Activated T-cell treated with anti-CD3 and anti-CD28 coated beads, Interleukin-2, amount 50 U/mL, for 4 hours (primary cell): Measurements from ENCODE around the gene PPM1E. TPM values are rescaled to one million over a fixed set of nuclear protein-coding genes. Genes with fewer than 3 reads are reported as not detected.
"Not testable (repeated sequence)": the region's sequence is repeated elsewhere in the genome, so short reads cannot be mapped to it uniquely, and the experiment has no call there.

ENCODE experiments used
- ATAC-seq, 2 donors: fragments of 200-7000 bp; cut with Tn5 transposase; one replicate each; pipeline ENCODE4 v1.10.0; 2021
- DNase-seq: peaks from one replicate; pipeline ENCODE4 v3.0.0-alpha.2; 2020
- H3K27me3 Mint-ChIP-seq: one replicate; pipeline ENCODE4 v1.8.0; 2021; ENCODE audit warnings: low read depth, mixed read lengths
- H3K36me3 Mint-ChIP-seq: one replicate; pipeline ENCODE4 v1.8.0; 2022; ENCODE audit warnings: mixed read lengths; ENCODE audit not compliant: insufficient read depth
- H3K4me1 Mint-ChIP-seq: one replicate; pipeline ENCODE4 v1.8.0; 2021; ENCODE audit warnings: low read depth, mixed read lengths
- H3K4me3 Mint-ChIP-seq: one replicate; pipeline ENCODE4 v1.8.0; 2021; ENCODE audit warnings: mild to moderate bottlenecking, moderate library complexity, mixed read lengths
- H3K9me3 Mint-ChIP-seq: one replicate; pipeline ENCODE4 v1.8.0; 2021; ENCODE audit warnings: mixed read lengths
- total RNA-seq, 3 donors: library from RNA; stranded (reverse); gene quantifications; one replicate each; pipeline ENCODE4 v1.2.1, GENCODE V29; 2021

The PPM1E gene
- total RNA-seq, 3 donors from 2014 or later = 0.03 TPM

DNA sequence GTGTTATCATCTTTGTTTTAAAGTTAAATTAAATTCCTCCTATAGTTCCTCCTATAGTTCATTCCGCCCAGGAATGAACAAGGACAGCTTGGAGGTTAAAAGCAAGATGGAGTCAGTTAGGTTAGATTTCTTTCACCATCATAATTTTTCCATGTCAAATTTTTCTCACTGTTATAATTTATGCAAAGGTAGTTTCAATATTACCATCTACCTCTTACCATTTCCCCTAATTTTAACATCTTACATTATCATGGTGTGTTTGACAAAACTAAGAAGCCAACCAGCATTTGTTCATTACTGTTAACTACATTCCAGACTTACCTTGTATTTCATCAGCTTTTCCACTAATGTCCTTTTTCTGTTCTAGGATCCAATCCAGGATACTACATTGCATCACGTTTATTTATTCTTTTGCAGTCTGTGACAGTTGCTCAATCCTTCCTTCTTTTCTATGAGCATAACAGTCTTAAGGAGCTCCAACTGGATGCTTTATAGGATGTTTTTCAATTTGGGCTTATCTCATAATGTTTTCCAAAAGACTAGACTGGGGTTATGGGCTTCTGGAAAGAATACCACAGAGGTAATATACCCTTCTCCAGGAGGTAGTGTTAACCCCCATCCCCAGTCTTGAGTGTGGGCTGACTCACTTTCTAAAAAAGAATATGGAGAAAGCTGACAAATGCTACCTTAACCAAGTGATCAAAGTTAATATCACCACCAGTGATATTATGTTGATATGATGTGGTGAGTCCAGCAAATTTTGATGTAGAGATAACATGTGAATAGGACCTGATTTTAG, 158.5 kb downstream of the PPM1E start:
- Mint-ChIP-seq H3K4me1 (no peaks in the 10 kb centered on the region), H3K36me3 (peaks cover 2% of the 10 kb centered on the region), H3K27me3 (peaks cover 12% of the 10 kb centered on the region), H3K4me3 (no peak overlapping the region), H3K9me3 (peaks cover 16% of the 10 kb centered on the region)
- DNase-seq (no peak), ATAC-seq (no peak)

DNA sequence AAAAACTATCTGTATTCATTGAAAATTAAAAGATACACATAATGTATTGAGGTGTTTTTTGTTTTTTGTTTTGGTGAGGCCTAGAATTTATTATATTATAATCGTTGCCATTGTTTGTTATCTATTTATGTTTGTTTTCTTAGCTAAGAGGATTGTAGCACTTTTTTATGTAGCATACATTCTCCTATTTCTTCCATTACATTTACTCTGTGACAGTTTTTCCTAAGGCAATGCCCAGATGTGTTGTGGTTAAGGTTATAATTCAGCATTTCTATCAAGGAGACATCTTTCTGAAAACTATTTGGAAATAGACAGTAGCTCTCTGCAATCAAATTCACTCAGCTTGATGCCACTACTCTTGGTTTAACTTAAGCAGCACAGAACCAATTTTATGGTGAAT, 161.6 kb downstream of the PPM1E start:
- DNase-seq = no peak
- Mint-ChIP-seq H3K4me1 (peaks cover 4% of the 10 kb centered on the region), H3K27me3 (peaks cover 10% of the 10 kb centered on the region), H3K36me3 (no peaks in the 10 kb centered on the region), H3K4me3 (no peak overlapping the region), H3K9me3 (peaks cover 5% of the 10 kb centered on the region)
- ATAC-seq = no peak

DNA sequence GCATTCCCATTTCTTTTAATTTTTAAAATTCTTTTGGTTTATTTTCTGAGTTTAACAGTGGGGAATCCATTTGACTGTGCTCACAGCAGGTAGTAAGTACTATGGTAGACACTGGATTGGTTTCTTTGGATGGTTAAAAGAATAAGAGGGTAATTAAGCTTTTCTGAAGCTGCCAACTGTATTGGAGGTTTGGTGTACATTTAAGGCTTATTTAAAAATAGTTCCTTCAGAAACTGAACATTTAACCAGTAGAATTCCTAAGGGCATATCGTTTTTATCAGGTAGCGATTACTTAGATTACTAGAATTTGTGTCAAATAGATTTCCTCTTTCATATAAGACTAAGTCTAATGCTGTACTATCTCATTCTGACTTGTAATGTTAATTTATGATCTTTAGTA, 162.4 kb downstream of the PPM1E start:
- ATAC-seq (no peak), DNase-seq (no peak)
- peaks cover under 1% of the 10 kb centered on the region for H3K9me3 Mint-ChIP-seq
- H3K27me3 Mint-ChIP-seq = peaks cover 10% of the 10 kb centered on the region
- H3K4me3 Mint-ChIP-seq = no peak overlapping the region
- H3K4me1 Mint-ChIP-seq = peaks cover 4% of the 10 kb centered on the region
- no peaks in the 10 kb centered on the region for H3K36me3 Mint-ChIP-seq

DNA sequence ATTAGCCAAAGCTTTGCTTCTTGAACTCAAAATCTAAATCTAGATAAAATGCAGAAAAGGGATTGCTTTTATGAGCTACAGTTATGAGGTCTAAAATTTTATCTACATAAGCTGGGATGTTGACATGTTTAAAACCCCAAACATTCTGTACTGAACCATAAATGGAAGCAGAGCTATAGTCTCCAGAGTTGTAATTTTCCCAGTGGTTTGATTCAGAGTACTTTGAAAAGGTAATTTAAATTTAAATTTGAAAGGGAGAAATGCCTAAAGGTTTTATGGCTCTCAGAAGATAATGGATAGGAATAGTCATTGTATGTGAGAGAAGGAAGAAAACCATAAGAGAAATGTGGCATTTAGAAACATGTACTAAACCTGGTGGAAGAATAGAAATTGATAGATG, 163.2 kb downstream of the PPM1E start:
- no peaks in the 10 kb centered on the region for H3K36me3 Mint-ChIP-seq
- H3K9me3 Mint-ChIP-seq = no peaks in the 10 kb centered on the region
- DNase-seq = no peak
- H3K4me3 Mint-ChIP-seq = no peak overlapping the region
- H3K4me1 Mint-ChIP-seq = peaks cover 4% of the 10 kb centered on the region
- ATAC-seq = no peak
- H3K27me3 Mint-ChIP-seq = peaks cover 10% of the 10 kb centered on the region

DNA sequence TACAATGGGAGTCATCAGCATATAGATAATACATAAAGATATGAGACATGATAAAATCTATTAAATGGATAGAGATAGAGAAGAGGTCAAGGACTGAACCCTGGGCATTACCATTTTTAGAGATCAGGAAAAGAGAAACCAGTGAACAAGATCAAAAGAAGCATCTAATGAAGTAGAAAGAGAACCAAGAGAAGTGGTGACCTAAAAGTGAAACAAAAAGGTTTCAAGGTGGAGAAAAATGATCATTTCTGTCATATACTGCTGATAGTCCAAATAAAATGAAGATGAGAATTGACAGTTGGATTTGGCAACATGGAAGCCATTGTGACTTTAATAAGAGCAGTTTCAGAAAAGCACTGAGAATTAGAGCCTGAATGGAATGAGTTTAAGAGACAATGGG, 165.1 kb downstream of the PPM1E start:
- no peak overlapping the region for H3K4me3 Mint-ChIP-seq
- peaks cover 7% of the 10 kb centered on the region for H3K27me3 Mint-ChIP-seq
- H3K4me1 Mint-ChIP-seq = peaks cover 4% of the 10 kb centered on the region
- ATAC-seq = no peak
- no peaks in the 10 kb centered on the region for H3K36me3 Mint-ChIP-seq
- no peaks in the 10 kb centered on the region for H3K9me3 Mint-ChIP-seq
- DNase-seq = no peak

DNA sequence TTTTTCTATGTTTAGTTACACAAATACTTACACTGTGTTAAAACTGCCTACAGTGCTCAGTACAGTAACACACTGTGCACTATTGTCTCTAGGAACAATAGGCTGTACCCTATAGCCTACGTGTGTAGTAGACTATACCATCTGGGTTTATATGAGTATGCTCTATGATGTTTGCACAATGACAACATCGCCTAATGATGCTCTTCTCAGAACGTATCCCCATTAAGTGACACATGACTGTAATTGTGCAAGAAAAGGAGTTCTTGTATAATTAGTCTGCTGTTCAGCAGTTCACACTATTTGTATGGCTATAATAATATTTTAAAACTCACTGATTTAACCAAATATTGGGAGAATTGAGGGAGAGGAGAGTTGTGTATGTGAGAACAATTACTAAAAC, 177.3 kb downstream of the PPM1E start:
- Mint-ChIP-seq H3K4me3 (no peak overlapping the region), H3K4me1 (no peaks in the 10 kb centered on the region), H3K27me3 (peaks cover 11% of the 10 kb centered on the region), H3K36me3 (no peaks in the 10 kb centered on the region), H3K9me3 (no peaks in the 10 kb centered on the region)
- ATAC-seq (no peak), DNase-seq (no peak)

DNA sequence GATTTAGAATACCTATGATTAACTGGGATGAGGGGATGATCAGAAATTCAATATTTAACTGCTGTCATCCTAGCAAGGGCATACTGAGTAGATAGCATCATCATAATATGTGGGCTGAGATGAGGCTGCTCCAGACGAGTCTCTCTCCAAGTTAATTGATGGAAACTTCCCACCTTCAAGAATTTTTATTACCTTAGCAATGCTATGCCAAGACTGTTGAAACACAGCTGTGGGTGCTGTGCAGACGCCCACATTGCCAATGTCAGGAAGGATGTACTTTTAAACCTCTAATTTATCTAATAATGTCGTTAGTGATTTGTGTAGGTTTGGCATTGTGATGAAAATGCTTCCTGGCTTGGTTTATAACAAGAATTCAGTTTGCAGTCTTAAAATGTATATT, 180.6 kb downstream of the PPM1E start:
- Mint-ChIP-seq H3K4me1 (no peaks in the 10 kb centered on the region), H3K9me3 (no peaks in the 10 kb centered on the region), H3K36me3 (no peaks in the 10 kb centered on the region), H3K4me3 (no peak overlapping the region), H3K27me3 (peaks cover 5% of the 10 kb centered on the region)
- ATAC-seq = no peak
- no peak for DNase-seq

DNA sequence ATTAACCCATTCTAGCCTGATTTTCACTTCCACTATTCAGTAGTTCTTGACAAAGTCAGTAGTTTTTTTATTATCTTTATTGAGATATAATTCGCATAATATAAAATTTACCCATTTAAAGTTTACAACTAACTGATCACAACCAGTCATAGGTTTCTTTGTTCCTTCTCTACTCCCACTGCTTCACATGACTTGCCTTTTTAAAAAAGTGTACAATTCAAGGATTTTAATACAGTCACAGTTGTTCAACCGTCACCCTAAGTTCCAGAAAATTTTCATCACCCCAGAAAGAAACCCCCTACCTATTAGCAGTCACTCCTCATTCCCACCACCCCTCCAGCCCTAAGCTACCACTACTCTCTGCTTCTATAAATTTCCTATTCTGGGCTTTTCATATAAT, 188.5 kb downstream of the PPM1E start:
- no peak for ATAC-seq
- DNase-seq = no peak
- no peaks in the 10 kb centered on the region for H3K4me1 Mint-ChIP-seq
- peaks cover 8% of the 10 kb centered on the region for H3K27me3 Mint-ChIP-seq
- no peak overlapping the region for H3K4me3 Mint-ChIP-seq
- peaks cover 5% of the 10 kb centered on the region for H3K36me3 Mint-ChIP-seq
- peaks cover 2% of the 10 kb centered on the region for H3K9me3 Mint-ChIP-seq

DNA sequence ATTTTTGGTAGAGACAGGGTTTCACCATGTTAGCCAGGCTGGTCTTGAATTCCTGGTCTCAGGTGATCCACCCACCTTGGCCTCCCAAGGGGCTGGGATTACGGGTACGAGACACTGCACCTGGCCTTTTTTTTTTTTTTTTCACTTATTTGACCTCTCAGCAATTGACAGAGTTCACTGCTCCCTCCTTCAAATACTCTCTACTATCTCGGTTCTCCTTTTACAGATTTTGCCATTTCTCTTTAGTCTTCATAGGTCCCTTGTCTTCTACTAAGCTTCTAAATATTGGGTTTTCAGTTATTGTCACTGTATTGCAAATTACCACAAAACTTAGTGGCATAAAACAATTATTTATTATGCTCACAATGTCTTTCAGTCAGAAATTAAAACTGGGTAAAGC, 191.8 kb downstream of the PPM1E start:
- Mint-ChIP-seq H3K4me1 (no peaks in the 10 kb centered on the region), H3K27me3 (peaks cover 11% of the 10 kb centered on the region), H3K36me3 (peaks cover 7% of the 10 kb centered on the region), H3K4me3 (no peak overlapping the region), H3K9me3 (peaks cover 18% of the 10 kb centered on the region)
- ATAC-seq (no peak), DNase-seq (no peak)

DNA sequence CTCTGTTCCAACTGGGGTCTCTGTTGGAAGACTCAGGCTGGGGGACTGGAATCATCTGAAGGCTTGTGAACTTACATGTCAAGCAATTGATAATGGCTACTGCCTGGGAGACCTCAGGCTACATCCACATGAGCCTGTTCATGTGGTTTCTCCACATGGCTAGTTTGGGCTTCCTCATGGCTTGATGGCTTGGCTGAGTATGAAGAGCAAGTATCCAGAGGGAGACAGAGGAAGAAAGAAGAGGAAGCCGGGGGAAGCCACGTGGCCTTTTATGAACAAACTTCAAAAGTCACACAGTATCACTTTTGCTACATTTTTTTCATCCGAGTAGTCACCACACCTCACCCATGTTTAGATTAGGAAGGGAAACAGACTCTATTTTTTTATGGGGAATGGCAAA, 192.2 kb downstream of the PPM1E start:
- Mint-ChIP-seq H3K27me3 (peaks cover 11% of the 10 kb centered on the region), H3K9me3 (peaks cover 18% of the 10 kb centered on the region), H3K4me3 (no peak overlapping the region), H3K4me1 (no peaks in the 10 kb centered on the region), H3K36me3 (peaks cover 7% of the 10 kb centered on the region)
- no peak for DNase-seq
- no peak for ATAC-seq

DNA sequence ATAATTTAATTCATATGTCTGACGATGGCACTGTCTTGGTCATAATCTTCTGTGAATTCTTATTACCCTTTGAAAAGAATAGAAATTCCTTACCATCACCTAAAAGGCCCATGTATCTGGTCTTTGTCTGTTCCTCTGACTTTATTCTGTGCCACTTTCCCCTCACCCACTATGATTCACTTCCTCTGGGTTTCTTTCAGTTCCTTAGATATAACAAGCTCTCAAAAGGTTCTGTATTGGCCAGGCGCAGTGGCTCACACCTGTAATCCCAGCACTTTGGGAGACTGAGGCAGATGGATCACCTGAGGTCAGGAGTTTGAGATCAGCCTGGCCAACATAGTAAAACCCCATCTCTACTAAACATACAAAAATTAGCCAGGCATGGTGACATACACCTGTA, 198.7 kb downstream of the PPM1E start:
- not testable (repeated sequence) for H3K4me3 Mint-ChIP-seq, H3K4me1 Mint-ChIP-seq, ATAC-seq, DNase-seq, H3K36me3 Mint-ChIP-seq, H3K27me3 Mint-ChIP-seq
- H3K9me3 Mint-ChIP-seq = peaks cover 14% of the 10 kb centered on the region

DNA sequence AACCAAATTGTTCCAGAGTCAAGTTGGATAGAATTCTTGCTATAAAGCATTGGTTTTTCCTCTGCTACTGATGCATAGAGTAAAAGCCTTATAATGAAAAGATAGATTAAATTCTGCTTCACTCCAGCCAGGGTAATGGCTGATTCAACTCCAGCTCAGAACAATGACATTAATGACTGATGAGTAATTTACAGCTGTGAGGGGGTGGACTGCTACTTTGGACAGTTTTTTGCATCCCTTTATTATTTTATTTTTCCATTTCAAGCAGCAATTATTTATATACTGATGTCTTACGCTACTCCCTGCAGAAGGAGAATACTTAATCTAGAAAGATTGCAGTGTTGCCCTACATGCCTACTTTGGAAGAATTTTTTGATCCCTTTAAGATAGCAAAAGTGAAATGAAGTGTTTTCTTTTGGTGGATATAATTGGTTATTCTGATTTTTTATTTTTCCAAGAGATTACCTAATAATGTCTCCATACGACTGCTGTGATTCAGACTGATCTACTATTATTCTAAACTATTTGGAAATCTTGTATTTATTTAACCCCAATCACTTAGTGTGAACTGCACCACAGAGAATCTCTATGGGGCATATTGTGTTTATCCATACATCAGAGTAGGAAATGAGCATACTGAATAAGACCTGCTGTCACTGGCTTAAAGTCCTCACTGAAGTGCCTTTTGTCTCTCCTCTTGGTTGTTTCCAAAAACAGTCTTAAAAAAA, 201.5 kb downstream of the PPM1E start:
- no peaks in the 10 kb centered on the region for H3K4me1 Mint-ChIP-seq
- no peak overlapping the region for H3K4me3 Mint-ChIP-seq
- H3K27me3 Mint-ChIP-seq = peaks cover 7% of the 10 kb centered on the region
- H3K36me3 Mint-ChIP-seq = no peaks in the 10 kb centered on the region
- no peaks in the 10 kb centered on the region for H3K9me3 Mint-ChIP-seq
- no peak for ATAC-seq
- DNase-seq = no peak

DNA sequence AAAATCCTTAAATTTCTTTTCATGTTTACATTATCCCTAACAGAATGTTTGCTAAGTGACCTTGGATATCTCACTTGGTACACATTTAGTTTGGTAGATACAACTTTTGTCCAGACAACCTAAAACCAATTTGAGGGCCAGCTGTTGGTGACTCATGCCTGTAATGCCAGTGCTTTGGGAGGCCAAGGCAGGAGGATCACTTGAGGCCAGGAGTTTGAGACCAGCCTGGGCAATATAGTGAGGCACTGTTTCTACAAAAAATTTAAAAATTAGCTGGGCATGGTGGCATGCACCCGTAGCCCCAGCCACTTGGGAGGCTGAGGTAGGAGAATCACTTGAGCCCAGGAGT, 202.0 kb downstream of the PPM1E start:
- not testable (repeated sequence) for H3K4me3 Mint-ChIP-seq, H3K27me3 Mint-ChIP-seq, H3K4me1 Mint-ChIP-seq, H3K9me3 Mint-ChIP-seq, DNase-seq, ATAC-seq, H3K36me3 Mint-ChIP-seq

DNA sequence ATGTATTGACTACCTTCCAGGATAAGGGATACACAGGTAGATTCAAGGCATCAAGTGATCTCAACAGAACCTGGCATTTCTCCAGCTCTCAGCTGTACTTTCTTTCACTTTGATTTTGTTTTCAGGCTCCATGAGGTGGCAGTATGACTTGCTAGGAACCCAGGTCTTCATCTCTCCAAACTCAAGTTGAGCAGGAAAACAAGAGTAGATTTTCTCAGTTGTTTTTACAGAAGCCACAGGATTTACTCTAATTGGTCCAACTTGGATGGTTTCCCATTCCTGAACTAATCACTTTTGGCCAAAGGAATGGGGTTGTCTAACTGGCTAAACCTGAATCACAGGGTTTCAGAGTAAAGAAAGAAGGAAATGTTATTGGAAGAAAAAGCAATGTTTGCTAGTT, 204.4 kb downstream of the PPM1E start:
- Mint-ChIP-seq H3K27me3 (peaks cover 7% of the 10 kb centered on the region), H3K9me3 (no peaks in the 10 kb centered on the region), H3K36me3 (no peaks in the 10 kb centered on the region), H3K4me1 (no peaks in the 10 kb centered on the region), H3K4me3 (no peak overlapping the region)
- DNase-seq = no peak
- ATAC-seq = no peak

DNA sequence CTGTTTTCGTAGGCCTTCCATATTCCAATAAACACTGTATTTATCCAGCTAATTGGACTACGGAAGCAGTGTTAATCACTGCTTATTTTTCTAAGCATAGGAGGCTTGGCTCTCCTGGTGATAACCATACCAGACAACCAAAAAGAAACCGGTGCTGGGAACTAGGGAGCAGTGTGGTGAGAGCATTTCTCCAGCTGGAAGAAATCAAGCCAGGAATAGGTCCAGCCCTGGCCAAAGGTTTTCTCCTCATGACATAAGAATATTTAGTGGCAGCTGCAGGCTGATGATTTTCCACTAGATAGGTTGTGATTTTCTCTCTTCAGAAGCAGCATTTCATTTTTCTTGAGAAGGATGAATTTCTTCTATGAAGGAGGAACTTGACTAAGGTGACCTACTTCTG, 209.6 kb downstream of the PPM1E start:
- no peak for DNase-seq
- no peaks in the 10 kb centered on the region for H3K27me3 Mint-ChIP-seq
- no peak for ATAC-seq
- H3K9me3 Mint-ChIP-seq = no peaks in the 10 kb centered on the region
- H3K4me3 Mint-ChIP-seq = no peak overlapping the region
- no peaks in the 10 kb centered on the region for H3K36me3 Mint-ChIP-seq
- peaks cover 3% of the 10 kb centered on the region for H3K4me1 Mint-ChIP-seq
